GM18511 (cell line): ENCODE results near the gene P2RY2.

Experiments
- ATAC-seq: cut with Tn5 transposase; IDR thresholded peaks from one replicate; pipeline ENCODE4 v1.9.1; 2021; ENCODE audit warnings: mild to moderate bottlenecking, moderate library complexity; ENCODE audit not compliant: unreplicated experiment

The P2RY2 gene

GRCh38 chr11:73204711-73205121 lies 13.4 kb upstream of the P2RY2 start:
- no peak for ATAC-seq

- no peak for ATAC-seq
These were observed 12.3 kb upstream of the P2RY2 start for GRCh38 chr11:73205661-73206343.

GRCh38 chr11:73206801-73207200 lies 11.3 kb upstream of the P2RY2 start:
- ATAC-seq, result no peak

DNA sequence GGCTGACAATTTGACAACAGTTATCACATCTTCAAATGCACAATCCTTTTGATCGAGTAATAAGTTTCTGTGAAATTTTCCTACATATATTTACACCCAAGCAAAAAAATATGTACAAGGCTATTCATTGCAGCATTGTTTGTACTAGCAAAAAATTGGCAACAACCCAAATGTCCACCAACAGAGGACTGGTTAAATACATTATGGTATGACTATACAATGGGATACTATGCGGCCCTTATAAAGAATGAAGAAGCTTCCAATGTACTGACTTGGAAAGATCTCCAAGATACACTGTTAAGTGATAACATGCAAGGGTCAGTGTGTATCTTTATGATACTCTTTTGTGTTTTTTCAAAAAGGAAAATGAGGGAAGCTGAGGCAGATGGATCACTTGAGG lies 8.2 kb upstream of the P2RY2 start:
- no peak for ATAC-seq

GRCh38 chr11:73210916-73211667 lies 7.0 kb upstream of the P2RY2 start:
- no peak for ATAC-seq

- no peak for ATAC-seq
These were observed 4.6 kb upstream of the P2RY2 start for GRCh38 chr11:73213196-73214143.

DNA sequence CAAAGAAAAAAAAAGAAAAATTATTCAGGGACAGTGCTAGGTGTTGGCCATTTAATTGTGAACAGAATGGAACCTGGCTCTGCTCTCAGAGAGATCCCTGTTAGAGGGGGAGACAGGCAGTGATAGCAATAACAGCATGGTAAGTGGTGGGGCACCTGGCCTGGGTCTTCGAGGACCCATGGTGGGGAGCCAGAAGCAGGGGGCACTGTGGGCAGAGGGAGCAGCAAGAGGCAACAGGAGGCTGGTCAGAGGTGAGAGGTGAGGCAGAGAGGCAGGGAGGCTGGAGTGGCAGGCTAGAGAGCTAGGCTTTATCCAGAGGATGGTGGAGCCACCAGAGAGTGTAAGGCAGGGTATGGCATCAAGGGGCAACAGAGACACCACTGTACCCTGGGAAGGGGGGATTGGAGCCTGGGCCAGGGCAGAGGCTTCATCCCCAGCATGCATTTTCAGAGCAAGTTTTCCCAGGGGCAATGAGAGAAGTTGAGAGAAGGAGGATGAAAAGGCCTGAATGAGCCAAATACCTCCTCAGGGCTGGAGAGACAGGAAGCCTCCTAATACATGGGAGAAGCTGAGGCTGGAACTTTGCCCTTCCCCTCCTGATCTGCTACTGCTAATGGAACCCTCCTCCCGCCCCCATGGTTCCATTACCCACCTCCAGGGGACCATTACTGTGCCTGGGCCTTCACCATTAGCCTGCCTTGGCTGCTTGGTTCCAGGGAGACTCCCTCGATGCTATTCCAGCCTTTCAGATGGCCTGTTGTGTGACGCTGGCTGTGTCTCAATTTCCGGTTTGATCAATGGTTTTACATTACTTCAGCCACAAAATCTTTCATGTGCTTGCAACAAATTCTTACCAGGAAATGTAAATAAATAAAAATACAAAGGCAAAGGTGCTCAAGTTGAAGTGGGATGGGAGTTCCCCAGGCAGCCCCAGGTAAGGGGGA lies 2.6 kb upstream of the P2RY2 start:
- ATAC-seq, result no peak

- no peak for ATAC-seq
These were observed 1.6 kb upstream of the P2RY2 start for GRCh38 chr11:73216465-73216864.

- no peak for ATAC-seq
These were observed 811 bp upstream of the P2RY2 start for GRCh38 chr11:73217131-73217809.

DNA sequence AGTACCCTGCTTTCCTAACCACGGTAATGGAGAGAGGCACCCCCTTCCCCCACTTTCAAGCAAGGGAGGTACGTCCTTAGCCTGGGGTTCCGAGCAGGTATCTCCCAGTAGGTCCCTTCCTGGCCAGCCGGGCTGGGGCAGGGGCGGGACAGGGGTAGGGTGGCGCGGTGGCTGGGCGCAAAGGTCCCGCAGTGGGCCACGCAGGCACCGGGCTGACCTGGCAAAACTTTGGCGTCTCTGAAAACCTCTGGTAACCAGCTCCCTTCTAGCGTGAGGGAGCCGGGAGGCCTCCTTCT lies 323 bp upstream of the P2RY2 start:
- no peak for ATAC-seq

GRCh38 chr11:73218830-73219215 lies 742 bp downstream of the P2RY2 start:
- no peak for ATAC-seq

DNA sequence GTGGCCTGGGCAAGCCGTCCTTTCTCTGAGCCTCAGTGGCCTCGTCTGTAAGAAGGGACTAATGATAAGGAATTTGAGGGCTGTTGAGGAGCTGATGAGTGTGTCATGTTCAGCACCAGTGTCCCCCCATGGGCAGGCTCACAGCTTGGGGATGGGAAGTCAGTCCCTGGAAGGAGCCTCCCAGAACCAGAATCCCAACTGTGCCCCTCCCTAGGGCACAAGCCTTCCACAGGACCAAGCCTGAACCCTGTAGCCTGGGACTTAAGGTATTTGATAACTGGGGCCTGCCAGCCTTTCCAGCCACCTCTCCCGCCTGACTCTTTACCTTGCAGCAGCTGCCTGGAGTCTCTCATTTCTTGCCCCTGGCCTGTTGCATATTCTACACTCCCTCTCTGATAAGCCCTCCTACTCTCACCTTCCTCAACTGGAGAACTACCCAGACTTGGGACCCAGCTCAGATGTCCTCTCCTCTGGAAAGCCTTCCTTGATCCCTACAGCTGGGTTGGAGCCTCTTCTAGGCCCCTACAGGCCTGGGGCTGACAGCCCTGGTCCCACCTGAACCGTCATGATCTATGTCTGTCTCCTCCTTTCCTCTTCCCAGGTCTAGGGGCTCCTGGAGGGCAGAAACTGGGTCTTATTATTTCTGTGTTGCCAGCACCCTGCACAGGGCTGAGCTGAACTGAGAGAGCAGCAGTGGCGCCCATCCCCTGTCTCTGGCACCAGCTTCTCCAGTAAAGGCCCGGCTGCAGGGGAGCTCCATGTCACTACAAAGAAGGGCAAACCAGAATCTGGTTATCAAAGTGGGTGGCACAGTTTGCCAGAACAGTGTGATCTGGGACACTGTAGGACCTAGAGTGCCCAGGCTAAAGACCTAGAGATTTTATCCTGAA lies 1.6 kb downstream of the P2RY2 start:
- ATAC-seq, result no peak

DNA sequence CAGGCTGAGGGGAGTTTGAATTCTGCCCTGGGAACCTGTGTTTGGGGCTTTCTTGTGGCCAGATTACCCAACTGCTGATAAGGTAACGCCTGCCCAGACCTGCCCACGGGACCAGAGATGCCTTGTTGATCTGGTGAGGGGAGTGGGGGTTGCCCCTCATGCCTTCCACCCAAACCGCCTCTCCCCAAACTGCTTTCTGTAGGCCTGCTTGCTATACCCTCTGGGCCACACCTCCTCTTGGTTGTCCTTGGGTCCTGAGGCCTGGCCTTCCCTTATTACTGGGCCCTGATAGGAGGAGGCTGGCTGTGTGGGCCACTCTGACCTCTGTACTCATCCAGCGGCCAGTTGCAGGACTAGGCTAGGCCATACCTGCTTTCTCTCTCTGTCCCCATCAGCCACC lies 3.4 kb downstream of the P2RY2 start:
- ATAC-seq, result no peak

- ATAC-seq, result no peak
These were observed 3.9 kb downstream of the P2RY2 start for GRCh38 chr11:73221996-73222395.

GRCh38 chr11:73223998-73224730 lies 6.1 kb downstream of the P2RY2 start:
- ATAC-seq, result no peak

DNA sequence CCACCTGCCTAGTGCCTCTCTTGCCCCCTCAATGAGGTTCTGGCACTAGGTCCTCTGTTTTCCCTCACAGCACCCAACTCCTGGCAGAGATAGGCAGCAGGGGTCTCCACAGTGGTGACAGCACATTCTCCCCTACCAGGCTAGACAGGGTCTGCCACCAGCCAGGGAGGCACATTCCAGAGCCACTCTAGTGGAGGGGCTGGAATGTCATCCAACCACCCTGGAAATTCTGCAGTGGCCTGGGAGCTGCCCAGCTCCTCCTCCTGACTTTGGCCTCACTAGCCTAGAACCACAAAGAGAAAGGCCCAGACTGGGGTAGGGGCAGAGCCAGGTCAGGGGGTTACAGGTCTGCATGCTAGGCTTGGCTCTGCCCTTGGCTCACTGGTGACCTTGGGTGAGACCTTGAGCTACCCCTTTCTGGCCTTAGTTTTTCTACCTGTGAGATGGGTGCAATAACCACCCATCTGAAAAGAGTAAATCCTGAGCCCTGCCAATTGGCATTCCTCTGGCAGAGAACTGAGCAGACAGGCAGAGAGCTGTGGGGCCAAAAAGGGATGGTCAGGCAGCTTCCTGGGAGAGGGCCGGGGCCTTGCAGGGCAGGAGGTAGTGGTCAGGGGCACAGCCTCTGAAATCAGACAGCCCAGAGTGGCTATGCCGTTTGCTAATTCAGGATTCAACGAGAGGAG lies 7.1 kb downstream of the P2RY2 start:
- no peak for ATAC-seq

DNA sequence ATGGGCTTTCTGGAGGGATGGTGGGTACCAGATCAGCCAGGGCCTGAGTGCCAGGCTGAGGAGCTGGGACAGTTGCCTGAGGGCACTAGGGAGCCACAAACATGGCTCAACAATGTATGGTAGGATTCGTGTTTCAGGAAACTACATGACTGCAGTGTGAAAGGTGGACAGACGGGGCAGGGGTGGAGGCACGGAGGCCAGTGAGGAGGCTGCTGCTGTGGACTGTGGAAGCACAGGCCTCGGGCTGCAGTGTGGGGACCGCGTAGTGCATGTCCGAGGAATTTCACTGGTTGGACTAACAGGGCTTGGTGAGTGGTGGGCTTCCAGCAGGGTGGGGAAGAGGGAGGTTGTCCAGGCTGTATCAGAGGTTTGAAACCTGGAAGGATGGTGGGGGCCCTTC lies 7.8 kb downstream of the P2RY2 start:
- no peak for ATAC-seq
